Measurements from ENCODE around the gene NGFR. TPM values are rescaled to one million over a fixed set of nuclear protein-coding genes. Genes with fewer than 3 reads are reported as not detected.

Gene NGFR
- total RNA-seq, 1 donor from 2014 or later, result 3.6 TPM

DNA sequence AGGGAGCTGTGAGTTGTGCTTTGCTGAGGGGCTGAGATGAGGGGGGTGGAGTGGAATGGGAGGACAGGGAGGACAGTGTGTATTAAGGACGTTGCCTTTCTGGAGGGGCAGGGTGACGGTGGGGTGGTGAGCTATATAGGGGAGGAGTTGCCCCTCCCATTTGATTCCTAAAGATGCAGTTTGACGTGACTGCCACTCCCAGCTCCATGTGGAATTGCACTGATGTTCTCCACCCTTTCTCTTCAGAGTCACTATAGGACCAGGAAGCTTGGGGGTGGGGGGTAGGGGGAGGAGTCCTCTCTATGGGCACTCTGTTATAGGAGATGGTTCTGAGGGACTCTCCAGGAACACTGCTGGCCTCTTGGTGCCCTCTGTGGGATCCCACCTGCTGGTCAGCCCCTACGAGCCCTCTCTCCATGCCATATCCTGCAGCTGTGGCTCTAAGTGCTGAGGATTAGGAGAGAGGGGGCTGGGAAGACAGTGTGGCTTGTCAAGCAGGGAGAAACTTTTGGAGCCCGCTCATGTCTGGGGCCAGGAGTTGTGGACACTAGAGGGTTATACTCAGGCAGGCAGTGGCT lies 3.8 kb upstream of the NGFR start:
- no peak overlapping the region for H3K4me3 Mint-ChIP-seq (ENCODE audit: unreplicated experiment)
- no peaks in the 10 kb centered on the region for H3K9me3 Mint-ChIP-seq (ENCODE audit: unreplicated experiment)
- TF ChIP-seq, protein P1, sequence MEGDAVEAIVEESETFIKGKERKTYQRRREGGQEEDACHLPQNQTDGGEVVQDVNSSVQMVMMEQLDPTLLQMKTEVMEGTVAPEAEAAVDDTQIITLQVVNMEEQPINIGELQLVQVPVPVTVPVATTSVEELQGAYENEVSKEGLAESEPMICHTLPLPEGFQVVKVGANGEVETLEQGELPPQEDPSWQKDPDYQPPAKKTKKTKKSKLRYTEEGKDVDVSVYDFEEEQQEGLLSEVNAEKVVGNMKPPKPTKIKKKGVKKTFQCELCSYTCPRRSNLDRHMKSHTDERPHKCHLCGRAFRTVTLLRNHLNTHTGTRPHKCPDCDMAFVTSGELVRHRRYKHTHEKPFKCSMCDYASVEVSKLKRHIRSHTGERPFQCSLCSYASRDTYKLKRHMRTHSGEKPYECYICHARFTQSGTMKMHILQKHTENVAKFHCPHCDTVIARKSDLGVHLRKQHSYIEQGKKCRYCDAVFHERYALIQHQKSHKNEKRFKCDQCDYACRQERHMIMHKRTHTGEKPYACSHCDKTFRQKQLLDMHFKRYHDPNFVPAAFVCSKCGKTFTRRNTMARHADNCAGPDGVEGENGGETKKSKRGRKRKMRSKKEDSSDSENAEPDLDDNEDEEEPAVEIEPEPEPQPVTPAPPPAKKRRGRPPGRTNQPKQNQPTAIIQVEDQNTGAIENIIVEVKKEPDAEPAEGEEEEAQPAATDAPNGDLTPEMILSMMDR (IDR thresholded peaks at IDR 0.05), result no peak
- H3K27me3 Mint-ChIP-seq (ENCODE audit: unreplicated experiment), result peaks cover 64% of the 10 kb centered on the region
- no peak overlapping the region for H3K27ac Mint-ChIP-seq (ENCODE audit: unreplicated experiment)
- H3K4me1 Mint-ChIP-seq (ENCODE audit: unreplicated experiment), result peaks cover 6% of the 10 kb centered on the region
- DNase-seq (ENCODE audit: extremely low spot score, unreplicated experiment), result no peak
- H3K36me3 Mint-ChIP-seq (ENCODE audit: unreplicated experiment), result no peaks in the 10 kb centered on the region

DNA sequence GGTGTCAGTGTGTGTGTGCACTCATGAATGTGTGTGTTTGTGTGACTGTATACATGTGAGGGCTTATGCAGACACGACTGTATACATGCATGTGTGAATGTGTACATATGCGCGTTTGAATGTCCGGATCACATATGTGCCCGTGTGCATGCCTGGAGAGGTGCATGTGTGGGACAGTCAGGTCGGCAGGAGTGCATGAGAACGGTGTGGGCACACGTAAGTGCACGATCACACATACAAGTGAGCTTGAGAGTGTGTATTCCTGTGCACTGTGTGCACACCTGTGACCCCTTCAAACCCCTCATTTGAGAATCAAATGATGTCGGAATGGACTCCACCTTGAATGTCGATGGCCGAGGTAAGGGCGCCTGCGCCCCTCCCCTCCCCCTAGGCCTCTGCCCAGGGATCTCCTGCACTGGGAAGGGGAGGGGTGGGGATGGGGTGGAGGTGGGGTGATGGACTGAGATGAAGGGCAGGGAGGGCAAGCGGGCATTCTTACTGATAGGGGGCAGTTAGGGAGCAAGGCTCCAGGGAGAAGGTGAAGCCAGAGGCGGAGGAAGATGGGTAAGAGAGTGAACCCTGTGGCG lies 601 bp upstream of the NGFR start:
- Mint-ChIP-seq H3K4me3 (ENCODE audit: unreplicated experiment) (peak overlapping the region; percentile 47), H3K27me3 (ENCODE audit: unreplicated experiment) (peaks cover 70% of the 10 kb centered on the region), H3K9me3 (ENCODE audit: unreplicated experiment) (no peaks in the 10 kb centered on the region), H3K27ac (ENCODE audit: unreplicated experiment) (no peak overlapping the region), H3K4me1 (ENCODE audit: unreplicated experiment) (peaks cover 20% of the 10 kb centered on the region), H3K36me3 (ENCODE audit: unreplicated experiment) (no peaks in the 10 kb centered on the region)
- TF ChIP-seq, protein P1 (IDR thresholded peaks at IDR 0.05), result no peak
- no peak for DNase-seq (ENCODE audit: extremely low spot score, unreplicated experiment)

DNA sequence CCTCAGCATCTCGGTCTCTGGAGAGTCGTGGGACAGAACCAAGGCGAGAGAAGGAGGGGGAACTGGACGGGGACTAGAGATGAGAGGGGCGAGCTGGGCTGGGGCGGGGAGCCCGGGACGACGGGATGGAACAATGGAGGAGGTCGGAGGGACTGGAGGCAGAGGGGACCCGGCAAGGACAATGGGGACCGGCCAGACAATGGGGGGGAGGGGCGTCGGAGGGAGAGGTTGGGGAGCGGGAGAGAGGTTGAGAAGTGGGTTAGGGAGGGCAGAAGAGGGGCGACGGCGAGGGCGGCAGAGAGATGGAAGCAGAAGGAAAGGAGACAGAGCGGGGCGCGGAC lies 719 bp downstream of the NGFR start:
- TF ChIP-seq, protein P1 (IDR thresholded peaks at IDR 0.05), result no peak
- Mint-ChIP-seq H3K4me1 (ENCODE audit: unreplicated experiment) (peaks cover 20% of the 10 kb centered on the region), H3K9me3 (ENCODE audit: unreplicated experiment) (no peaks in the 10 kb centered on the region), H3K27ac (ENCODE audit: unreplicated experiment) (no peak overlapping the region), H3K4me3 (ENCODE audit: unreplicated experiment) (peak overlapping the region; percentile 64), H3K36me3 (ENCODE audit: unreplicated experiment) (no peaks in the 10 kb centered on the region), H3K27me3 (ENCODE audit: unreplicated experiment) (peaks cover 72% of the 10 kb centered on the region)
- no peak for DNase-seq (ENCODE audit: extremely low spot score, unreplicated experiment)

DNA sequence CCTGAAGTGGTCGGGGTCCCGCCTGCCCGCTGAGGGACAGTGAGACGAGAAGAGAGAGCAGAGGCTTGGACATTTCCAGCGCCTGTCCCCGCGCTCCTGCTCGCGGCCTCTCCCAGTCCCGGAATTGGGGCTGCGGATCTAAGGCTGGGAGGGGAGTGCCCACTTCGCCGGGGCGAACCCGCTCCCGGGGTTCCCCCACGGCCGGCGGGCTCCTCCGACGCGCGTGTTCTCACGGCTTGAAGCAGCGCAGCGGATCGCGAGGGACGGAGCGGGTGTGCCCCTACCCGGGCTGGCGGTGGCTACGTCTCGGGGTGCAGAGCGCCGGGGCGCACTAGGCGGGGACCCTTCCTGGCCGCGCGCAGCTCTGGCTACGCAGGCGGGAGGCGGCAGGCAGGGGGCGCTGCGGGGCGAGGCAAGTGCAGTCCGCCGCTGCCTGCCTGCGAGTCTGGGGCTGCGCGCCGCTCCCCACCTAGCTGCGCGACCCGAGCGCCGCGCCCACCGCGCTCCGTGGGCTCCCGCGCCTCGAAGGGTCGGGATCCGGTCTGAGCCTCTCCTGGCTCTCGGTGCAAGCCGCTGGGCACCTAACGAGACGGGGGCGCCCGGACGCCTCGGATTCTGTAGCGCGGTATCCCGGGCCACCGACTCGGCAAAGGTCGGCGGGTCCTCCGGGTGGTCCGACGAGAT lies 1.2 kb downstream of the NGFR start:
- peak; percentile 91 for DNase-seq (ENCODE audit: extremely low spot score, unreplicated experiment)
- Mint-ChIP-seq H3K27me3 (ENCODE audit: unreplicated experiment) (peaks cover 71% of the 10 kb centered on the region), H3K27ac (ENCODE audit: unreplicated experiment) (no peak overlapping the region), H3K4me3 (ENCODE audit: unreplicated experiment) (peak overlapping the region; percentile 64), H3K9me3 (ENCODE audit: unreplicated experiment) (no peaks in the 10 kb centered on the region), H3K36me3 (ENCODE audit: unreplicated experiment) (no peaks in the 10 kb centered on the region), H3K4me1 (ENCODE audit: unreplicated experiment) (peaks cover 20% of the 10 kb centered on the region)
- TF ChIP-seq, protein P1 (IDR thresholded peaks at IDR 0.05), result peak; percentile 94

DNA sequence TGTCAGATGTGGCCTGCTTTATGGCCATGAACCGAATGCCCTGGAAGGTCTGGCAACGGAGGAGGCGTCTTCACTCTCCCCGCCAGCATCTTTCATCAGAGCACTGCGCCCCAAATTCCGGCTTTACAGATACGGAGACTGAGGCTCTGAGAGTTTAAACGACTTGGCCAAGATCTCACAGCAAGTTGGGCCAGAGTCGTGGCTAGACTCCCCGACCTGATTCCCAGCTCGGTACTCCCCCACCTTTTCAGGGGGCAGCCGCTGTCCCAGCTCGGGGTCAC lies 1.7 kb downstream of the NGFR start:
- H3K4me1 Mint-ChIP-seq (ENCODE audit: unreplicated experiment), result peaks cover 20% of the 10 kb centered on the region
- peaks cover 72% of the 10 kb centered on the region for H3K27me3 Mint-ChIP-seq (ENCODE audit: unreplicated experiment)
- TF ChIP-seq, protein P1 (IDR thresholded peaks at IDR 0.05), result no peak
- DNase-seq (ENCODE audit: extremely low spot score, unreplicated experiment), result no peak
- H3K27ac Mint-ChIP-seq (ENCODE audit: unreplicated experiment), result no peak overlapping the region
- no peaks in the 10 kb centered on the region for H3K9me3 Mint-ChIP-seq (ENCODE audit: unreplicated experiment)
- H3K36me3 Mint-ChIP-seq (ENCODE audit: unreplicated experiment), result no peaks in the 10 kb centered on the region
- H3K4me3 Mint-ChIP-seq (ENCODE audit: unreplicated experiment), result peak overlapping the region; percentile 57

All from osteocyte (in vitro differentiated cells).